ENCODE measurements around the gene ORC2. TPM values are rescaled to one million over a fixed set of nuclear protein-coding genes. Genes with fewer than 3 reads are reported as not detected.
"Not testable (repeated sequence)": the region's sequence is repeated elsewhere in the genome, so short reads cannot be mapped to it uniquely, and the experiment has no call there.

ORC2 gene
- total RNA-seq, 1 donor from 2014 or later = 25.5 TPM

DNA sequence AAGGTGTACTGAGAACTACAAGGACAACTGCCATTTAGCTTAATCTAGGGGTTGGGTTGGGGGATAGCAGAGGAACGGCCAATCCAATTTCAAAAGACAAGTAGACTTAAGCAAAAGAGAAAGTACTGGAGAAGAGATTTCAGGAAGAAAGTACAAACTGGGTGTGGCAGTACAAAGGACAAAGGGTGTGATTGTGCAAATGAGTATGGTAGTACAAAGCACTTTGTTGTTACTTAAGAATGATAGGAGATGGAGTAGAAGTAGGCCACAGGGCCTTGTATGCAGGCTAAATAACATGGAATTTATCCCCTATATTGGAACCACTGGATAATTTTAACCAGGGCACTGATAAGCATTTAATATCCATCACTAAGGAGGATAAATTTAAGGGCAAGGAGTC lies 4.7 kb upstream of the ORC2 start:
- no peak for DNase-seq (ENCODE audit: low read depth)
- Histone ChIP-seq H2AFZ (ENCODE audit: low read depth, low read length) (no peak overlapping the region), H4K20me1 (ENCODE audit: insufficient read depth, low read length) (no peaks in the 10 kb centered on the region), H3K4me1 (ENCODE audit: insufficient read depth, low read length) (peaks cover 6% of the 10 kb centered on the region), H3K9ac (ENCODE audit: low read length) (no peak overlapping the region), H3K4me2 (ENCODE audit: low read length) (no peak overlapping the region), H3K9me3 (ENCODE audit: insufficient read depth, low read depth, low read length) (no peaks in the 10 kb centered on the region), H3K4me3 (ENCODE audit: insufficient read depth, low read depth, low read length) (no peak overlapping the region), H3K79me2 (ENCODE audit: insufficient read depth, low read length) (peaks cover 13% of the 10 kb centered on the region), H3K27ac (ENCODE audit: low read depth, low read length) (no peak overlapping the region), H3K27me3 (ENCODE audit: insufficient read depth, low read length) (no peaks in the 10 kb centered on the region), H3K36me3 (ENCODE audit: insufficient read depth, low read length) (no peaks in the 10 kb centered on the region)
- H3K4me1 Mint-ChIP-seq (ENCODE audit: low read depth, unreplicated experiment) = peaks cover 16% of the 10 kb centered on the region
- H3K27ac Mint-ChIP-seq (ENCODE audit: unreplicated experiment) = no peak overlapping the region
- no peak overlapping the region for H3K4me3 Mint-ChIP-seq (ENCODE audit: unreplicated experiment)
- H3K27me3 Mint-ChIP-seq (ENCODE audit: low read depth, unreplicated experiment) = no peaks in the 10 kb centered on the region
- no peaks in the 10 kb centered on the region for H3K9me3 Mint-ChIP-seq (ENCODE audit: unreplicated experiment)
- no peak for TF ChIP-seq EZH2 (IDR thresholded peaks at IDR 0.05; ENCODE audit: insufficient read depth, low read length)
- TF ChIP-seq, protein P1, sequence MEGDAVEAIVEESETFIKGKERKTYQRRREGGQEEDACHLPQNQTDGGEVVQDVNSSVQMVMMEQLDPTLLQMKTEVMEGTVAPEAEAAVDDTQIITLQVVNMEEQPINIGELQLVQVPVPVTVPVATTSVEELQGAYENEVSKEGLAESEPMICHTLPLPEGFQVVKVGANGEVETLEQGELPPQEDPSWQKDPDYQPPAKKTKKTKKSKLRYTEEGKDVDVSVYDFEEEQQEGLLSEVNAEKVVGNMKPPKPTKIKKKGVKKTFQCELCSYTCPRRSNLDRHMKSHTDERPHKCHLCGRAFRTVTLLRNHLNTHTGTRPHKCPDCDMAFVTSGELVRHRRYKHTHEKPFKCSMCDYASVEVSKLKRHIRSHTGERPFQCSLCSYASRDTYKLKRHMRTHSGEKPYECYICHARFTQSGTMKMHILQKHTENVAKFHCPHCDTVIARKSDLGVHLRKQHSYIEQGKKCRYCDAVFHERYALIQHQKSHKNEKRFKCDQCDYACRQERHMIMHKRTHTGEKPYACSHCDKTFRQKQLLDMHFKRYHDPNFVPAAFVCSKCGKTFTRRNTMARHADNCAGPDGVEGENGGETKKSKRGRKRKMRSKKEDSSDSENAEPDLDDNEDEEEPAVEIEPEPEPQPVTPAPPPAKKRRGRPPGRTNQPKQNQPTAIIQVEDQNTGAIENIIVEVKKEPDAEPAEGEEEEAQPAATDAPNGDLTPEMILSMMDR (IDR thresholded peaks at IDR 0.05; ENCODE audit: insufficient read depth, low read depth, low read length) = no peak
- FAIRE-seq = no peak
- no peaks in the 10 kb centered on the region for H3K36me3 Mint-ChIP-seq (ENCODE audit: low read depth, unreplicated experiment)

DNA sequence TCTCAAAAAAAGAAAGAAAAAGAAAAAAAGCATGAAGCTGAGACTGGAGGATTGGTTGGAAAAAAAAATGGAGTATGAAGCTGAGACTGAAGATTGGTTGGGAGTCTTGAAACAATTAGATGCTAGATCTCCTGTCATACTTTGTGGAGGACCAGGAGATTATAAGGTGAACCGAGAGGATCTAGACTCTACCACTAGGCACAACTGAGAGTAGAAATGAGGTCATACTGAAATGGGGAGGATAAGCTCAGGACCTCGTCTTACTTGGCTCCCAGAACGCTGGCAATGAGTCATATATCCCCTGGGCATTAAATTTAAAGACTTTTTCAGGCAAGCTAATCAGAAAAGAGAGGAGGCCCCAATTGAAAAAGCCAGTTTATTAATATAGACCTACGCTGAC lies 3.3 kb upstream of the ORC2 start:
- TF ChIP-seq, protein P1 (IDR thresholded peaks at IDR 0.05; ENCODE audit: insufficient read depth, low read depth, low read length) = no peak
- TF ChIP-seq EZH2 (IDR thresholded peaks at IDR 0.05; ENCODE audit: insufficient read depth, low read length) = no peak
- no peaks in the 10 kb centered on the region for H3K9me3 ChIP-seq (ENCODE audit: insufficient read depth, low read depth, low read length)
- no peak overlapping the region for H2AFZ ChIP-seq (ENCODE audit: low read depth, low read length)
- H3K79me2 ChIP-seq (ENCODE audit: insufficient read depth, low read length) = peaks cover 27% of the 10 kb centered on the region
- peak overlapping the region; percentile 81 for H3K27ac Mint-ChIP-seq (ENCODE audit: unreplicated experiment)
- H3K36me3 Mint-ChIP-seq (ENCODE audit: low read depth, unreplicated experiment) = no peaks in the 10 kb centered on the region
- H3K4me1 Mint-ChIP-seq (ENCODE audit: low read depth, unreplicated experiment) = peaks cover 16% of the 10 kb centered on the region
- peak; percentile 61 for DNase-seq (ENCODE audit: low read depth)
- H3K27me3 Mint-ChIP-seq (ENCODE audit: low read depth, unreplicated experiment) = no peaks in the 10 kb centered on the region
- no peaks in the 10 kb centered on the region for H3K27me3 ChIP-seq (ENCODE audit: insufficient read depth, low read length)
- H3K27ac ChIP-seq (ENCODE audit: low read depth, low read length) = no peak overlapping the region
- H3K36me3 ChIP-seq (ENCODE audit: insufficient read depth, low read length) = no peaks in the 10 kb centered on the region
- H3K9ac ChIP-seq (ENCODE audit: low read length) = no peak overlapping the region
- peaks cover 18% of the 10 kb centered on the region for H3K4me1 ChIP-seq (ENCODE audit: insufficient read depth, low read length)
- H3K4me3 ChIP-seq (ENCODE audit: insufficient read depth, low read depth, low read length) = no peak overlapping the region
- H4K20me1 ChIP-seq (ENCODE audit: insufficient read depth, low read length) = peaks cover 11% of the 10 kb centered on the region
- H3K4me3 Mint-ChIP-seq (ENCODE audit: unreplicated experiment) = no peak overlapping the region
- H3K9me3 Mint-ChIP-seq (ENCODE audit: unreplicated experiment) = no peaks in the 10 kb centered on the region
- no peak for FAIRE-seq
- peak overlapping the region; percentile 10 for H3K4me2 ChIP-seq (ENCODE audit: low read length)

DNA sequence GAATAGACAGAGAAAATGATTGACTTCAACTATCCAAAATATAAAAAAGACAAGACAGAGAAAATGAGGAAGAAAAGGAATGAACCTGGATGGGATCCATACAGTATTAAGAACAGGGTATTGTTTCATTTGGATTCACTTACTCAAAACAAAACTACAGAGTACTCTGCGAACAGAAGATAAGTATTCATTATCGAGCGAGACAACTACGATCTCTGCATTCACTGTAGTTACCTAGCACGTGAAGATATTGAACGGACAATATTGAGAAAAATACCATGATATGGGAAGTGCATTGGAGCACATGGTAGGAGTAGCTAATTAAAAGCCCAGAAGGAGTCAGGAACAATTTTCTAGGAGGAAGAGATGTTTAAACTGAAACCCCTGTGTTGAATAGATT lies 1.0 kb upstream of the ORC2 start:
- H3K9me3 ChIP-seq (ENCODE audit: insufficient read depth, low read depth, low read length) = no peaks in the 10 kb centered on the region
- peaks cover 49% of the 10 kb centered on the region for H3K79me2 ChIP-seq (ENCODE audit: insufficient read depth, low read length)
- no peak for TF ChIP-seq EZH2 (IDR thresholded peaks at IDR 0.05; ENCODE audit: insufficient read depth, low read length)
- TF ChIP-seq, protein P1 (IDR thresholded peaks at IDR 0.05; ENCODE audit: insufficient read depth, low read depth, low read length) = no peak
- peak overlapping the region; percentile 91 for H3K4me3 ChIP-seq (ENCODE audit: insufficient read depth, low read depth, low read length)
- H3K27ac Mint-ChIP-seq (ENCODE audit: unreplicated experiment) = peak overlapping the region; percentile 36
- no peak overlapping the region for H2AFZ ChIP-seq (ENCODE audit: low read depth, low read length)
- no peaks in the 10 kb centered on the region for H3K36me3 Mint-ChIP-seq (ENCODE audit: low read depth, unreplicated experiment)
- H3K27me3 Mint-ChIP-seq (ENCODE audit: low read depth, unreplicated experiment) = no peaks in the 10 kb centered on the region
- peak overlapping the region; percentile 98 for H3K4me2 ChIP-seq (ENCODE audit: low read length)
- no peaks in the 10 kb centered on the region for H3K27me3 ChIP-seq (ENCODE audit: insufficient read depth, low read length)
- H3K9me3 Mint-ChIP-seq (ENCODE audit: unreplicated experiment) = no peaks in the 10 kb centered on the region
- peaks cover 20% of the 10 kb centered on the region for H3K4me1 ChIP-seq (ENCODE audit: insufficient read depth, low read length)
- peaks cover 19% of the 10 kb centered on the region for H4K20me1 ChIP-seq (ENCODE audit: insufficient read depth, low read length)
- peaks cover 18% of the 10 kb centered on the region for H3K4me1 Mint-ChIP-seq (ENCODE audit: low read depth, unreplicated experiment)
- no peak for DNase-seq (ENCODE audit: low read depth)
- H3K36me3 ChIP-seq (ENCODE audit: insufficient read depth, low read length) = no peaks in the 10 kb centered on the region
- H3K27ac ChIP-seq (ENCODE audit: low read depth, low read length) = no peak overlapping the region
- H3K9ac ChIP-seq (ENCODE audit: low read length) = peak overlapping the region; percentile 90
- no peak for FAIRE-seq
- H3K4me3 Mint-ChIP-seq (ENCODE audit: unreplicated experiment) = peak overlapping the region; percentile 96

- H3K79me2 ChIP-seq (ENCODE audit: insufficient read depth, low read length) = peaks cover 54% of the 10 kb centered on the region
- peaks cover 18% of the 10 kb centered on the region for H3K4me1 Mint-ChIP-seq (ENCODE audit: low read depth, unreplicated experiment)
- peaks cover 19% of the 10 kb centered on the region for H4K20me1 ChIP-seq (ENCODE audit: insufficient read depth, low read length)
- H2AFZ ChIP-seq (ENCODE audit: low read depth, low read length) = peak overlapping the region; percentile 86
- not testable (repeated sequence) for FAIRE-seq; H3K9me3 Mint-ChIP-seq (ENCODE audit: unreplicated experiment); H3K36me3 Mint-ChIP-seq (ENCODE audit: low read depth, unreplicated experiment); H3K27me3 Mint-ChIP-seq (ENCODE audit: low read depth, unreplicated experiment); H3K9me3 ChIP-seq (ENCODE audit: insufficient read depth, low read depth, low read length); H3K27me3 ChIP-seq (ENCODE audit: insufficient read depth, low read length); DNase-seq (ENCODE audit: low read depth); H3K36me3 ChIP-seq (ENCODE audit: insufficient read depth, low read length)
- H3K27ac ChIP-seq (ENCODE audit: low read depth, low read length) = peak overlapping the region; percentile 78
- peak overlapping the region; percentile 90 for H3K9ac ChIP-seq (ENCODE audit: low read length)
- peak overlapping the region; percentile 91 for H3K4me3 ChIP-seq (ENCODE audit: insufficient read depth, low read depth, low read length)
- peak overlapping the region; percentile 96 for H3K4me3 Mint-ChIP-seq (ENCODE audit: unreplicated experiment)
- peak overlapping the region; percentile 83 for H3K27ac Mint-ChIP-seq (ENCODE audit: unreplicated experiment)
- peaks cover 20% of the 10 kb centered on the region for H3K4me1 ChIP-seq (ENCODE audit: insufficient read depth, low read length)
- peak overlapping the region; percentile 98 for H3K4me2 ChIP-seq (ENCODE audit: low read length)
Observed at GRCh38 chr2:200963918-200964252, 425 bp upstream of the ORC2 start.

Measured in astrocyte (in vitro differentiated cells and primary cell).